Stimulated activated CD8-positive, alpha-beta memory T cell treated with anti-CD3 and anti-CD28 coated beads, Interleukin-7, amount 100 ng/mL, for 1 hour (primary cell): Measurements from ENCODE around the gene GRN.
A peak's percentile ranks its signal among the peaks of the same experiment; 100 is the strongest.

Experiments used
- DNase-seq, 2 donors: peaks; one replicate each; pipeline ENCODE4 v3.0.0-alpha.2; 2020; ENCODE audit warnings: low read depth in 2 of 2

GRN gene

DNA sequence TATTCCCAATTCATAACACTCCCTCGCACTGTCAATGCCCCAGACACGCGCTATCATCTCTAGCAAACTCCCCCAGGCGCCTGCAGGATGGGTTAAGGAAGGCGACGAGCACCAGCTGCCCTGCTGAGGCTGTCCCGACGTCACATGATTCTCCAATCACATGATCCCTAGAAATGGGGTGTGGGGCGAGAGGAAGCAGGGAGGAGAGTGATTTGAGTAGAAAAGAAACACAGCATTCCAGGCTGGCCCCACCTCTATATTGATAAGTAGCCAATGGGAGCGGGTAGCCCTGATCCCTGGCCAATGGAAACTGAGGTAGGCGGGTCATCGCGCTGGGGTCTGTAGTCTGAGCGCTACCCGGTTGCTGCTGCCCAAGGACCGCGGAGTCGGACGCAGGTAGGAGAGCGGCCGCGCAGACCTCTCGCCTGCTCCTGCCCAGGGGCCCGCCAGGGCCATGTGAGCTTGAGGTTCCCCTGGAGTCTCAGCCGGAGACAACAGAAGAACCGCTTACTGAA lies at the start of gene GRN:
Gene GRN, plus strand, starts transcription at position 364 of the 515 bp plus-strand sequence. CDS start 3,863 bp downstream, outside the sequence.
- peak; percentile 70 to 71 for DNase-seq

DNA sequence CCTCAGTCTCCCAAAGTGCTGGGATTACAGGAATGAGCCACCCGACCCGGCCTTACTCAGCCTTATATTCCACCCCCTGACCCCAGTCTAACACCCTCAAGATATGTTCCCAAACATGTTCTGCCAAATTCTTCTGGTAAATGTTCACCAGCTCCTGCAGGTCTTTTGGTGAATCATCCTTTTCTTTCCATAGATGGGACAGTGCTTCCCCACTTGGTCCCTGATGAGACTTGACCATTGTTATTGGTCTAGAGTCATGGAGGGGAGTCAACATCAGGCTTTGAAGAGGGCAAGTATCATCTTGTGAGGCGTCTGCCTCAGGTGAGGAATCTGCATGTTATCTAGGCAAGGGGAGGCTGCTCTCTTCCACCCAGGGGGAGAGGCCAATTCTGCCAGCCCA lies 47.1 kb upstream of the GRN start:
- no peak for DNase-seq

DNA sequence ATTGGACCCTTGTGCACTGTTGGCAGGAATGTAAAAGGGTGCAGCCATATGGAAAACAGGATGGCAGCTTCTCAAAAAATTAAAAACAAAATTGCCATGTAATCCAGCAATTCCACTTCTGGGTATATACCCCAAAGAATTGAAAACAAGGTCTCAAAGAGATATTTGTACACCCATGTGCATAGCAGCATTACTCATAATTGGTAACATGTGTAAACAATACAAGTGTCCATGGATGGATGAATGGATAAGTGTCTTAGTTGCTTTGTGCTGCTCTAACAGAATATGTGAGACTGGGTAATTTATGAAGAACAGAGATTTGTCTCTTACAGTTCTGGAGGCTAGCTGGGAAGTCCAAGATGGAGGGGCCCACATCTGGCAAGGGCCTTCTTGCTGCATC lies 40.5 kb upstream of the GRN start:
- no peak for DNase-seq

DNA sequence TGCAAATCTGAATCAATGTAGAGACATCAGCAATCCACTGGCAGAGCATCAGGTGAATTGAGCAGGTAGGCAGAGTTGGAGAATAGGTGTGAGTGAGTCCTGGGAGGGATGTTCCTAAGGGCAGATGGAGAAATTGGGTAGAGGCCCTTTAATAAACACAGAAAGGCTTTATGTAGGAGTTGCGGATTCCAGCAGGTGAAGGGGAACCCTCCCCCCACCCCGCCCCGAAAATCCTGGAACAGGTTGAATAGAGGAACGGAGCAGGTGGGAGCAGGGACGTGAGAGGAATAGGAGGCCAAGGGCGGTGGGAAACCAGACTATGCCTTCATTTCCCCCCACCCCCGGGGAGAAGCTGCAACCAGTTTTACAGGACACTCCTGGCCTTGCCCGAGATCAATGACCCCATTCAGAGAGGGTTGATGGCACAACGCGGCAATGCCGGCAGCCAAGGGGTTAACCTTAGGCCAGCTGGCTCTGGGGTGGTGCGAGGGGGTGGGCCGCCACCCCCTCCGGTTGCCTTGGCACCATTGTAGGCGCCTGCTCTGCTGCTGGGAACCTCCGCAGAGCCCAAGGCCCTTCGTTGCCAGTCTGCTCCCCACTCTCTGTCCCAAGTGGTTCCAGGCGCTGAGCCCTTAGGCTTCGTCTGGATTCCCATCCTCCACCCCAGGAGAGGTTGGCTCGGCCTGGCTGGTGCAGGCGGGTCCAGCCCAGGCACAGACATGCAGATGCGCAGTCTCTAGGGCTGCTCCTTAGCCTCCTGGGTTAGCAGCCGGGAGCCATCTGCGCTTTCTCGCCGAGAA lies 37.5 kb upstream of the GRN start:
- no peak for DNase-seq

DNA sequence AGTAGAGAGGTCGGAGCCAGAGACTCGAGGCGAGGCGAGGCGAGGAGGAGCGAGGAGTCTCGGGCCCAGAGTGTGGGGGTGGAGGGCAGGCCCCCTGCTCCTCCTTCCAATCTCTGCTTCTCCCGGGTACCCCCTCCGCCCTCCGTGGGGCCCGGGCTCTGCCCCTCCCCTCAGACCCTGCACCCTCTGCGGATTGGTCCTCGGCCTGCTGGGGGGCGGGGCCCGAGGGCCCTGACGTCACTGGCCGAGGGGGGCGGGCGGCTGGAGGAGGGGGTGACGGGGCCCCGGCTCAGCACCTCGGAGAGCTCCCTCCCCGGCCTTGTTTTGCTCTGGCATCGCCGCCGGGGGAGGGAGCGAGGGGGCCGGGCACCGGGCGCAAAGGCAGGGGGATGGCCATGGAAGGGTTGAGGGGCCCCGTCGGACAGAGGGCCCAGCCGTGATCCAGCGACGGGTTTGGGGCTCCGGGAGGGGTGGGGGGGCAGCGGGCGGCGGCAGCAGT lies 36.7 kb upstream of the GRN start, which contains the start of gene RUNDC3A:
Gene RUNDC3A, plus strand, starts transcription at position 282 of the 499 bp plus-strand sequence. CDS start 232 bp downstream, outside the sequence.
- DNase-seq = peak; percentile 76 to 80

DNA sequence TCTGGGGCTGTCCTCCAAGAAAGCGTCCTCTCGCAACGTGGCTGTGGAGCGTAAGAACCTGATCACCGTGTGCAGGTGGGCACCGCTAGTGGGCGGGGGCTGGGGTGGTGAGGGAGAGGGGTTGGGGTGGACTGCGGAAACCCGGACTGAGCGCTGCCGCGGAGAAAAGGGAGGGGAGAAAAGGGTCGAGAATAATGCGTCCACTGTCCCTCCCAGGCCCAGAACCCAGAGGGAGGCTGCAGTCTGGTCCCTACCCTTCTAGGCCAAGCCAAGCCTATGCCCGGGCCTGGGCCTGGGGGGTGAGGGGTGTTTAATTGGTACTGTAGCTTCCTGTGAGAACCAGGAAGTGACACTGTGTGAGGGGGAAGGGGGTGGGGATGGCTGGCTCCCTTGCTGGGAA lies 36.2 kb upstream of the GRN start:
- DNase-seq = no peak

DNA sequence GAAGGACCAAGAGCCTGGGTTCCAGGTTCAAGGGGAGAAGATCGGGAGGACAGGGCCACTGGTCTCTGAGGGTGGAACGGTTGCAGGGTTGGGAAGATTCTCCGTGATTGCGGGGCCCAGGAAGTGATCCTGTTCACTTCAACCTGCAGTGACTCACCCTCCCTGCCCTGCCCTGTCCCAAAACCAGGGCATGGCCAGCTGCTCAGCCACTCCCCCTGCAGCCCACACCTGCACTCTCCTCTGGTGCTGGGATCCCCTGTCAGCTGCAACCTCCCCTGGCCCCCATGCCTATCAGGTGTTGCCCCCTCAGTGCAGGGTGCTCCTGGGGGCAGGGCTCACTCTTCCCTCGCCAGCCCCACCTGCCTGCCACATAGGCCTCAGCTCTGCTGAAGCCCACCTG lies 35.6 kb upstream of the GRN start:
- no peak for DNase-seq

DNA sequence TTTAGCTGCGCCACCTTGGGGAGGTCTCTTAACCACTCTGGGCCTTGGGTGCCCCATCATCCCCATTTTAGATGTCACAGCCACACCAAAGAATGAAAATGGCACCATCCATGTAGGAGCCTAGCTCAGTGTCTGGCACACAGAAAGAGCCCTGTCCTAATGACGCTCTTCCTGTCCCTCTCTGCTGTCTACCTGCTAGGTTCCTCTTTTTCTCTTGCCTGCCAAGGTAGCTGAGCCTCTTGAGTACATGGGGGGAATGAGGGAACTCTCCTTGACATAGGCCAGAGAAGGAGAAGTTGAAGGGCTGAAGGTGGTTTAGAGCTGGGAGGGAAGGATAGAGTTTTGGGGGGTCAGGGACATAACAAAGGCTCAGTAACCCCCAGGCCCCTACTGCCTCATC lies 34.9 kb upstream of the GRN start:
- no peak for DNase-seq

DNA sequence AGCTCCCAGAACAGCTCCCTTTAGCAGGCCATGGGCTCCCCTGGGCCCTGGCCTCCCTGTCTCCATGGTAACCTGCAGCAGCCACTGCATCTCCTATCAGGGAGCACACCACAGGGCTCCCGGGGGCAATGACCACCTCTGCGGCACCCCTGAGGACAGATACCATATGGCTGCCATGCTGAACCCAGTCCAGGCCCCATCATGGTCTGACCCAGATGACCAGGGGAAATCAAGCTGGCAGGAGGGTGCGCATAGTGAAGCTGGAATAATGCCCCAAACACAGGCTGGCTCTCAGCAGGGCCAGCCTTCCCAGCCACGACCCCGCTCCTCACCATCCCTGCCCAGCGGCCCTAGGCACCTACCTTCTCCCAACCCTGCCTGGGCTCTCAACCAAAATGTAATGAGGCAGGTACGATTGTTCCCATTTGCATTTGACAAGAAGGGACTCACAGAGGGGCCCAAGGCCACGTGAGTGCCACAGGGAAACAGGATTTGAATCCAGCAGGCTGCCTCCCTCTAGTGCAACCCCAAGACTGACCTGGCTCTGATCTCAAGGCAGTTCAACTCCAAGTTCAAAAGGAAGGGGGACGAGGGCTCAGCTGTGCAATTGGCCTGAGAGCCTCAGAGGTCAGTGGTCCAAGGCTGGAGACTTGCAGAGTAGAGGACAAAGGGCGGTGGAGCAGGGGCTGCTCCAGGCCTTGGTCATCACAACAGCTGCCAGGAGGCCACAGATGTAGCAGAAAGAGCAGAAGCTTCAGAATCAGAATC lies 34.3 kb upstream of the GRN start:
- no peak for DNase-seq

DNA sequence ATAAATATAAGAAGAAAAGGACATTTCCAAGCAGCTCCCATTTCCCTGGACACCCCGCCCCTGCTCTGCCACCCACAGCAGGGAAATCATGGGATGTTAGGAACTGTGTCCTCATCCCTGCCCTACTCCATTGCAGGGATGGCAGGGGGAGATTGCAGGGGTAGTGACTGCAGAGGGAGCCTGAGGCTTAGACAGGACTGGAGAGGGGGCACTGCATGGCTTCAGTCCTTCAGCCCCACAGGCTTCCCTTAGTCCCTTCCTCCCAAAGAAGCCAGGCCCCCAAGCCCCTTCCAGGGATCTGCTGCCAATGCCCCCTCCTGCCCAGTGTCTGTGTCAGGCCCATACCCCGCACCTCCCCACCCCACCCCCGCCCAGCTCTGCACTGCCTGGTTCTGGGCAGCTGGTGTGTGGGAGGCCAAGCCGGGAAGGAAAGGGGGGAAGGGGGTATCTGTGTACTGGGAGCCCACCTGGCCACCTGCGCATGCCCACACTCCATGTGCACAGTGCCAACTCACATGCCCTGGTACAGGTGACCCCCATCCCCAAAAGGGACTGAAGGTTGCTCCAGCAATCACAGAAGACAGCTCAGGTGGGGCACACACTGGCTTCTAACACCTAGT lies 33.4 kb upstream of the GRN start:
- no peak for DNase-seq

DNA sequence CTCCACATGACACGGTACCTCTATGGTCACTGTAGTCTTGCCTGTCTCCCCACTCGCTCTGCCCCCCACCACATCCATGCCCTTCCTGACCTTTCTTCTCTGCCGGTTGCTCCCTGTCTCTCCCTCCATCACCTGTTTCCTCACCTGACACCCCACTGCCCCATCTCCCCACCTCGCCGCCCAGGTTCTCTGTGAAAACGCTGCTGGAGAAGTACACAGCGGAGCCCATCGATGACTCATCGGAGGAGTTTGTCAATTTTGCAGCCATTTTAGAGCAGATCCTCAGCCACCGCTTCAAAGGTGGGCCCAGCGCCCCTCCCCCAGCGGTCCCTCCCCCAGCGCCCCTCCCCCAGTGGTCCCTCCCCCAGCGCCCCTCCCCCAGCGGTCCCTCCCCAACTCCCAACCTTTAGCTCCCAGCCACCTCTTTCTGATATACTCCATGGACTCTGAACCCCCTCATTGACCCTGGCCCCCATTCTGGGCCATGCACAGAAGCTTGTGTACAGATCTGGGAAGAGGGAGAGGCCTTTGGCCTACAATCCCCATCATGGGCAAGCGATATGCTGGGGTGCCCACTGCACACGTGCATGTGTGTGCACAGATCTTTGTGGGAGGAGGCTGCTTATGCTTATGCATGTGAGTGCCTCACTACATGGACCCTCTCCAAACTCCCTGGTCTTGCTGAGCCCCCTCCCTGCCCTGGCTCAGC lies 32.6 kb upstream of the GRN start:
- DNase-seq = no peak

DNA sequence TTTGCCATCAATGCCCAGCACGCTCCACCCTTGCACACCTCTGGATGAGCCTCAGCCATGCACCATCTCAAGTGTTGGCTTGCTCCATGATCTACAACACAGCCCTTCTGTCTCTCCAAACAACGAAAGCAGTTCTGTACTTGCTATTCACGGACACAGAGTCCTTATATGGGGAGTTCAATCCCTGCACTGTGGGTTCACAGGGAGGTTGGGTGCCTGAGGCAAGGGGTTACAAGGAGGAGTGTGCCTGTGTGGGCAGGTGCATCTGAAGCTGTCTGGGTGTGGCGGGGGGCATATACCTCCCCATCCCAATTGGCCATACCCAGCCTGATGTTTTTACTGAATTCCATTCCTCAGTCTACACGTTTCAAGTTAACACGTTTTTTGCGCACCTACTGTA lies 31.1 kb upstream of the GRN start:
- no peak for DNase-seq

DNA sequence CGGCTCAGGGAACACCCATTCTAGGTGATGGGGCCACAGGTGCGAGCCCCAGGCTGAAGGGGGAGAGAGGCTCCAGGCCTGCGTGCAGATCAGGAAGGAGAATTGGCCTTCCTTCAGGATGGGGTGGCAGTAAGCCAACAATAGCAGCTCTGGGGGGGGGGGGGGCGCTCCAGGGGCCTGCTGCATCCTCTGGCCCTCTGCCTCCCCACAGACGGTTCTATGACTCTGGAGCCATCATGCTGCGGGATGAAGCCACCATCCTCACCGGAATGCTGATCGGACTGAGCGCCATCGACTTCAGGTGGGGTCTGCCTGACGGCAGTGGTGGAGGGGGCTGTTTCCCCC lies 30.6 kb upstream of the GRN start:
- no peak for DNase-seq

DNA sequence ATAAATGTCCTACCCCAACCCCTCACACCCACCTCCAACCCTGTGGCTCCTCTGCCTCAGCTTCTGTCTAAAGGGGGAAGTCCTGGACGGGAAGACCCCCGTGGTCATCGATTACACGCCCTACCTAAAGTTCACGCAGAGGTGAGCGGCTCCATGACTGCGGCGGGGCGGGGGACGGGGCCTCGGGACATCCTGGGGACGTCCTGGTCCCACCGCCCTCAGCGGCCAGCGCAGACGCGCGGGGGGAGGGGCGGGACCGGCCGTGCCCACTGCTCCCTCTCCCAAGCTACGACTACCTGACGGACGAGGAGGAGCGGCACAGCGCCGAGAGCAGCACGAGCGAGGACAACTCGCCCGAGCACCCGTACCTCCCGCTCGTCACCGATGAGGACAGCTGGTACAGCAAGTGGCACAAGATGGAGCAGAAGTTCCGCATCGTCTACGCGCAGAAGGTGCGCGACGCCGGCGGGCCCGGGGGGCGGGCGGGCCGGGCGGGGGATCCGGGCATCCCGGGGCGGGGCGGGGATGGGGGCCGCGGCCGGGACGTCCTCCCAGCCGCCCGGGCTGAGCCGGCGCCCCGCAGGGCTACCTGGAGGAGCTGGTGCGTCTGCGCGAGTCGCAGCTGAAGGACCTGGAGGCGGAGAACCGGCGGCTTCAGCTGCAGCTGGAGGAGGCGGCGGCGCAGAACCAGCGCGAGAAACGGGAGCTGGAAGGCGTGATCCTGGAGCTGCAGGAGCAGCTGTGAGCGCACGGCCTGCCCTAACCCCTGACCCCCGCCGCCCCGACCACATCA lies 30.0 kb upstream of the GRN start:
- no peak for DNase-seq

DNA sequence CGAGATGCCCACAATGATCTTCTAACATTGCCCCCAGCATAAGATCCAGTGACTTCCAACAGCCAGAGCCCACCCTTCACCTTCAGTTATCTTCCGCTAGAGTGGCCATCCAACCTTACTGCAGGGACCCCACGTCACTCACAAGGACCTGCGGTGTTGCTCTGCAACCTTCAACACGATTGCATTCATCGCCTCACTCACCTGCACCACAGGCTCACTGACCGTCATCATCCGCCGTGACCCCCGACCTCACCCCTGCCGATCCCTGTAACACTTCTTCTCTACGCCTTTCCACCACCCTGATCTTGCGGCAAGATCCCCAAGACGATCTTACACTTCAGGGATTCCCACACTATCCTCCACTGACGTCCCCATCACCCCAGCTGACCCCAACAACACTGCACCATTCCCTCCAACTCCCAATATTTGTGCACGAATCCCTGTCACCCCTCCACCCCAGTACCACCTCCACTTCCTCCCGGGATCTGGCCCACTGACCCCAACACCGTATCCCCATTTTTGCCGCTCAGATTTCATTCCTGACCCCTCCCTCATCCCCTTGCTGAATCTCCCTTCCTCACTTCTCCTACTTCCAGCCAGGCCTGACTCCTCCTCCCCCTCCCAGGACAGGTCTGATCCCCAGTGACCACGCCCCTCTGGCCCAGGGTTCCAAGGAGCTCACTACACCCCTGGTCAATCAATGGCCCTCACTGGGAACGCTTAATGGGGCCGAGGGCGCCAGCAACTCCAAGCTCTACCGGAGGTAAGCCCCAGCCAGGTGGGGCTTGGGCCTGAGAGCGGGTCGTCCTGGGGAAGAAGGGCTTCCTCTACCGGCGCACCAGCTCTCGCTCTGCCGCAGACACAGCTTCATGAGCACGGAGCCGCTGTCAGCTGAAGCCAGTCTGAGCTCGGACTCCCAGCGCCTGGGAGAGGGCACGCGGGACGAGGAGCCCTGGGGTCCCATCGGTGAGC lies 29.1 kb upstream of the GRN start:
- no peak for DNase-seq

DNA sequence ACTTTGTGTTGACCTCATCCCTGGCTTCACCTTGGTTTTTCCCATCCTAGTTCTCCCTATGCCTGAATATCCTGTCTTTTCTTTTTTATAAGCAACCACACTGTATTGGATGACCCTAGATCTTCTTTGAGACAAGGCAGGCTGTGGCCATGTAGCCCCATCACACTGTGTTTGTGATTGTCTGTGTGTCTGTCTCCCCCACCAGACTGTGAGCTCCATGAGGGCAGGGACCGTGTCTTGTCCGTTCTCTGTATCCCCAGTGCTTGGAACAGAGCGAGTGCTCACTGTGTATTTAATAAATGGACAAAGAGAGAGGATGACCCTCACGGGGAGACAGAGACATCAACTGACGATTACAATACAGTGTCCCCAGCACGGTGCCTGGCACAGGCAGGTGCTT lies 27.6 kb upstream of the GRN start:
- no peak for DNase-seq

DNA sequence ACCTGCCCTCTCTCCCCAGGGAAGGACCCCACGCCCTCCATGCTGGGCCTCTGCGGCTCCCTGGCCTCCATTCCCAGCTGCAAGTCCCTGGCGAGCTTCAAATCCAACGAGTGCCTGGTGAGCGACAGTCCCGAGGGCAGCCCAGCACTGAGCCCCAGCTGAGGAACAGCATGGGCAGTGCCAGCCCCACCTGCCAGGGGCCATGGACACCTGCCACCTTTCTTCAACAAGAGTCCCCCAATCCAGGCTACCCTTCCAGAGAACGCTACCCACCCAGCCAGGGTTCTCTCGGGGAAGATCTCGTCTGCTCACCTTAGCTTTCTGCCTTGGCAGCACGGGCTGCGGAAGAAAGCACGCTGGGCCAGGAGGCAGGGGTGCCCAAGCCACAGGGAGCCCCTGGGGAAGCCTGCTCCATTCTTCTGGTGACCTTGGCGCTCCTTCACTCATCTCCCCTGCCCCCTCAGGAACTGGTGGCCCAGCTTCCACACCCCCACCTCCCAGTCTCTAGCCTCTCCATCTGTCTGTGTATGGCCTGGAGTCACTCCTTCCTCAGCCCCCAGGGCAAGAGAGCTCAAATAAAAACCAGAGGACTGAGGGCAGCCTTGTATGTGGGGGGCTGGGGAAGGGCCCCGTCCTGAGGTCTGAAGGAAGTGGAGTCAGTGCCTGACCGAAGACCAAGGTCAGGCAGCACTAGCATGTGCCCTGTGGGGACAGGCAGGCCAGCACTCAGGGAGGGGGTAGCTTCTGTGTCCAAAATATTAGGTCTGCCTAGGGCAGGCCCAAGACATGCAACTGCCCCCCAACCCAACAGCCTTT lies 26.8 kb upstream of the GRN start:
- no peak for DNase-seq

DNA sequence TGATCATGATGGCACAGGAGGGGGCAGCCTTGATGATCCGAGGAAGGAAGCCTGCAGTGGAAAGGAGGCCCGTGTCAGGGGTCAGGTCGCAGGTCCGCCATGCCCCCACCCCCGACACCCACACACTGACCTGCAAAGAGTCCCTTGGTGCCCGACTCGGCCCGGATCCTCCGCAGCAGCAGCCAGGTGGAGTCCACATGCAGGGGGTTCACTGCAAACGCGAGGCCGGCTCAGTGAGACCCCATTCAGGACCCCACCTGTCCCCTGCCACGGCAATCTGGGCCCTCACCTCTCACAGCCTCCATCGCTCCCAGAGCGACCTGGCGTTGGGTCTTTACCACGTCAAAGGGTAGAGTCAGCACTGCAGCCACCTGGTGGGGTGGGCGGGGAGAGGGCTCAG lies 25.0 kb upstream of the GRN start:
- no peak for DNase-seq
